IPS-18a (cell line): ENCODE measurements around the gene AMFR.

Experiments used
- H3K27ac ChIP-seq: one replicate; pipeline ENCODE4 v1.5.1; 2013; ENCODE audit warnings: low read length
- H3K27me3 ChIP-seq: one replicate; pipeline ENCODE4 v1.6.1; 2013; ENCODE audit warnings: mild to moderate bottlenecking, low read length; ENCODE audit not compliant: control insufficient read depth, insufficient read depth
- H3K36me3 ChIP-seq: one replicate; pipeline ENCODE4 v1.6.1; 2013; ENCODE audit warnings: low read depth, low read length; ENCODE audit not compliant: control insufficient read depth
- H3K4me1 ChIP-seq: one replicate; pipeline ENCODE4 v1.6.1; 2013; ENCODE audit warnings: low read depth, low read length; ENCODE audit not compliant: control insufficient read depth
- H3K4me3 ChIP-seq: one replicate; pipeline ENCODE4 v1.5.1; 2013; ENCODE audit warnings: low read length
- H3K9ac ChIP-seq: one replicate; pipeline ENCODE4 v1.6.1; 2013; ENCODE audit warnings: mild to moderate bottlenecking, low read length, moderate library complexity
- H3K9me3 ChIP-seq: one replicate; pipeline ENCODE4 v1.6.1; 2013; ENCODE audit warnings: low read depth, low read length; ENCODE audit not compliant: control insufficient read depth

AMFR gene

GRCh38 chr16:56422896-56423441 lies 2.4 kb downstream of the AMFR start:
- H3K27ac ChIP-seq = no peak overlapping the region

DNA sequence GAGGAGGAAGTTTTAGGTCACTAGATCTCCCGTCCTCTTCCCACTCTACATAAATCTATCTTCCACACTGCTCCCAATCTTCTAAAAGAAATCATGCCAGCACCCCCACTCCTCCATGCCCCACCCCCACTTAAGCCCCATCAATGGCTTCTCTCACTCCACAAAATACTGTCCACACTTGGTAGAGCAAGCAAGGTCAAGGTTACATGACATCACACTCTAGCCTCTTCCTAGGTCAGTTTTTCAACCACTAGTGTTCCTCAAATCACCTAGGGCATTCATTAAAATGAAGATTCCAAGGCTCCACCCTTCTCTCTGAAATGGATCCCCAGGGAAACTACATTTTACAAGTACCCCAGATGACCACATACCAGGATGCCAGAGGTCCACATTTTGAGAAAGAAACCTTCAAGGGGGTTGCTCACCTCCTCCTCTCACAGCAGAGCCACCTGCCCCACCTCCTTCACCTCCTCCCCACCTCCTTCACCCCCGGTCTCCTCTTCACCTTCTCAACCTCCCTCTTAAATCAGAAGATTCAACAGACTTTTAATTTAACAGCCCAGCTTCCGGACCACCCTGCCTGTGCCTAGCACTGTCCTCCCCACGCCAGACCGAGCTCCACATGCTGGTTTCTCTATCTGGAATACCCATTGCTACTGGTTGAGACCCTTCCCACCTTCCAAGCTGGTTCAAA lies 3.2 kb downstream of the AMFR start:
- H3K9me3 ChIP-seq = no peaks in the 10 kb centered on the region
- H3K4me1 ChIP-seq = peaks cover 21% of the 10 kb centered on the region
- H3K9ac ChIP-seq = no peak overlapping the region
- no peak overlapping the region for H3K27ac ChIP-seq
- H3K4me3 ChIP-seq = no peak overlapping the region
- H3K36me3 ChIP-seq = no peaks in the 10 kb centered on the region
- peaks cover 34% of the 10 kb centered on the region for H3K27me3 ChIP-seq

More at GRCh38 chr16:56422896-56423441, 2.4 kb downstream of the AMFR start:
- H3K4me1 ChIP-seq = peaks cover 21% of the 10 kb centered on the region
- no peaks in the 10 kb centered on the region for H3K36me3 ChIP-seq
- no peak overlapping the region for H3K9ac ChIP-seq
- H3K4me3 ChIP-seq = no peak overlapping the region
- H3K9me3 ChIP-seq = no peaks in the 10 kb centered on the region
- H3K27me3 ChIP-seq = peaks cover 34% of the 10 kb centered on the region

GRCh38 chr16:56421313-56421712 lies 4.0 kb downstream of the AMFR start:
- Histone ChIP-seq H3K27ac (no peak overlapping the region), H3K36me3 (no peaks in the 10 kb centered on the region), H3K4me3 (no peak overlapping the region), H3K4me1 (peaks cover 21% of the 10 kb centered on the region), H3K9ac (no peak overlapping the region), H3K27me3 (peaks cover 31% of the 10 kb centered on the region), H3K9me3 (no peaks in the 10 kb centered on the region)

DNA sequence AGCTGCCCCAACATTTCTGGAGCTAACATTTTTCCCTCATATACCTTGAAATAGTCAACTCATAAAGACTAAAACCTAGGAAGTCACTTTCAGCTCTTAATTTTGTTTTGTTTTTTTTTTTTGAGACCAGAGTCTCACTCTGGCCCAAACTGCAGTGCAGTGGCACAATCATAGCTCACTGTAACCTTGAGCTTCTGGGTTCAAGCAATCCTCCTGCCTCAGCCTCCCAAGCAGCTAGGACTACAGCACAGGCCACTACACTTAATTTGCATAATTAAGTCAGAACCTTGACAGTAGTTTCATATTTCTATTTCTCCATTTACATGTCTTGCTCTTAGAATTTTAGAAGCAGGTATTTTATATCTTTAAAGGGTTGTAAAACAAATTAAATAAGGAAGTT lies 4.7 kb downstream of the AMFR start:
- Histone ChIP-seq H3K27me3 (peaks cover 26% of the 10 kb centered on the region), H3K36me3 (no peaks in the 10 kb centered on the region), H3K9me3 (no peaks in the 10 kb centered on the region), H3K9ac (no peak overlapping the region), H3K4me3 (no peak overlapping the region), H3K4me1 (peaks cover 21% of the 10 kb centered on the region), H3K27ac (no peak overlapping the region)

- no peak overlapping the region for H3K4me3 ChIP-seq
- no peak overlapping the region for H3K27ac ChIP-seq
- H3K36me3 ChIP-seq = no peaks in the 10 kb centered on the region
- peaks cover 26% of the 10 kb centered on the region for H3K27me3 ChIP-seq
- H3K9me3 ChIP-seq = no peaks in the 10 kb centered on the region
- H3K4me1 ChIP-seq = peaks cover 24% of the 10 kb centered on the region
- H3K9ac ChIP-seq = no peak overlapping the region
These were observed 5.4 kb downstream of the AMFR start for GRCh38 chr16:56419740-56420548.

DNA sequence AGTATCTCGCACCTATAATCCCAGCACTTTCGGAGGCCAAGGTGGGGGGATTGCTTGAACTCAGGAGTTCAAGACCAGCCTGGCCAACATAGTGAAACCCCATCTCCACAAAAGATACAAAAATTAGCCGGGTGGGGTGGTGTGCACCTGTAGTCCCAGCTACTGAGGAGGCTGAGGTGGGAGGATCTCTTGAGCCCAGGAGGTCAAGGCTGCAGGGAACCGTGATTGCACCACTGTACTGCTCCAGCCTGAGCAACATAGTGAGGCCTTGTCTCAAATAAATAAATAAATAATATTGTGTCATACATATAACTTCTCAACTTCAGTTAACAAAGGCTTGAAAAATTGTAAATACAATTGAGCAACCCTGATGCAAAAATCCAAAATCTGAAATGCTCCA lies 8.2 kb downstream of the AMFR start:
- Histone ChIP-seq H3K4me1 (peaks cover 12% of the 10 kb centered on the region), H3K27me3 (peaks cover 3% of the 10 kb centered on the region), H3K9ac (no peak overlapping the region), H3K9me3 (no peaks in the 10 kb centered on the region), H3K27ac (no peak overlapping the region), H3K4me3 (no peak overlapping the region), H3K36me3 (no peaks in the 10 kb centered on the region)

DNA sequence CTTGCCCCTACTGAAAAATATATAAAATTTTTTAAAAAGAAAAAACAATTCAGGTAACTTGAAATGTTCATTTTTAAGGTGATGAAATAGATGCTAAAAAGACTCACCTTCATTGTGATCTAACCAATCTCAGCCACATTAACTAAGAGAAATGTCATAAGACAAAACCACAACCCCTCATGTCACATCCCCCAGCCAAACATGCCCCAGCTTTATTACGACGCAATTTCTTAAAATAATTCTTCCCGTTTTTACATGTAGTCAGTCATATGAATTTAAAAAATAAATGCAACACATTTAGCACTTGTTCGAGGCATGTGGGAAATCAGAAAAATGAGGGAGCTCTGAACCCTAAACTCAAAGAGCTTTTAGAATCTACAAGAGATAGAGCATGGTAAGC lies 9.5 kb downstream of the AMFR start:
- Histone ChIP-seq H3K9ac (no peak overlapping the region), H3K36me3 (no peaks in the 10 kb centered on the region), H3K27me3 (no peaks in the 10 kb centered on the region), H3K9me3 (peaks cover 3% of the 10 kb centered on the region), H3K4me3 (no peak overlapping the region), H3K4me1 (peaks cover 12% of the 10 kb centered on the region), H3K27ac (no peak overlapping the region)

DNA sequence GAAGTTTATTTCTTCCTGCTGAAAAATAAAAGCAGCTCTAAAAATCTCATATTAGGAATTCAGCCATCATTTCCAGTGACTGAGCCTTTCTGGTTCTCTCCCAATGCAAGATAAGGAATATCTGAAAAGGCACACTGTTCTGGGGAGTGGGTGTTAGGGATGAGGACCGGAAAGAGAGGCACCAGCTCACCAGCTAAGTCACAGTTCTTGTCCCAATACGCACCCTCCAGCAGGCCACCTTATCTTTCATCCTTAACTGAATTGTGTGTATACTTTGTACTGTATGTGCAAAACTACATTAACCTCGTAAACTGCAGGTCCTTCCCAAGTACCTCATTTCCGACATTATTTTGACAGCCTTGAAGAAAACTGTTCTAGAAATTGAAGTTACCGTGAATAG lies 11.0 kb downstream of the AMFR start:
- H3K27me3 ChIP-seq = no peaks in the 10 kb centered on the region
- no peak overlapping the region for H3K4me3 ChIP-seq
- no peak overlapping the region for H3K9ac ChIP-seq
- peaks cover 3% of the 10 kb centered on the region for H3K9me3 ChIP-seq
- H3K27ac ChIP-seq = no peak overlapping the region
- H3K36me3 ChIP-seq = no peaks in the 10 kb centered on the region
- H3K4me1 ChIP-seq = peaks cover 7% of the 10 kb centered on the region

DNA sequence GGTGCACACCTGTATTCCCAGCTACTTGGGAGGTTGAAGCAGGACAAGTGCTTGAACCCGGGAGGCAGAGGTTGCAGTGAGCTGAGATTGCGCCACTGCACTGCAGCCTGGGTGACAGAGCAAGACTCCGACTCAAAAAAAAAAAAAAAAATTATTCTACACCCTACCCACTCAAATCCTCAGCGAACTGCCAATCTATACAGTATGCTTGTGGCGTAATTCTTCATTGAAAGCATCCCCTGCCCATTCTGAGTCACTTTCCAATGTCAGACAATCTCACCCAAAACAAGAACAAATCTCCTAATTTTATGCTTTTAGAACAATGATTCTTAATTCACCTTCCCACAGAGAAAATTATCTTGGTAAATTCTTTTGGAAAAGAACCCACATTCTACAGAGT lies 12.0 kb downstream of the AMFR start:
- H3K9ac ChIP-seq = no peak overlapping the region
- H3K4me3 ChIP-seq = no peak overlapping the region
- no peak overlapping the region for H3K27ac ChIP-seq
- H3K36me3 ChIP-seq = peaks cover 4% of the 10 kb centered on the region
- H3K4me1 ChIP-seq = peaks cover 7% of the 10 kb centered on the region
- peaks cover 3% of the 10 kb centered on the region for H3K9me3 ChIP-seq
- H3K27me3 ChIP-seq = no peaks in the 10 kb centered on the region

DNA sequence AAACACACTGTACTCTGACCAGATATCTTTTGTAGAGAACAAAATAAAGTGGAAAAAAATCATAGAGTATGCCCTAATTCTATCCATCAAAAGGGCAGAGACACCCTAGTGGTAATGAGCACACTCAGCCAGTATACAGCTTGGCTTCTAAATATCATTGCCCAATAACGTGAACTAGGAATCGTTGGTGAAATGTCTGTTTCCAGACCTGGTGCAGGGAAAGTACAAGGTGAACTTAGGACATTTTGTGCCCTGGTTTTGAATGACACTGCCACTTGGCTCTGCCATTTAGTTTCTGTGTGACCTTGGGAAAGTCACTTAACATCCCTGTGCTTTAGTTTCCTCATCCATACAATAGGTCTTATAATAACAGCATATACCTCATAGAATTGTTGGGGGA lies 13.7 kb downstream of the AMFR start:
- Histone ChIP-seq H3K4me1 (peaks cover 7% of the 10 kb centered on the region), H3K9ac (no peak overlapping the region), H3K27me3 (no peaks in the 10 kb centered on the region), H3K27ac (no peak overlapping the region), H3K4me3 (no peak overlapping the region), H3K9me3 (peaks cover 3% of the 10 kb centered on the region), H3K36me3 (peaks cover 7% of the 10 kb centered on the region)

- H3K9ac ChIP-seq = no peak overlapping the region
- H3K27ac ChIP-seq = no peak overlapping the region
- peaks cover 3% of the 10 kb centered on the region for H3K9me3 ChIP-seq
- peaks cover 7% of the 10 kb centered on the region for H3K36me3 ChIP-seq
- H3K27me3 ChIP-seq = no peaks in the 10 kb centered on the region
- H3K4me1 ChIP-seq = peaks cover 7% of the 10 kb centered on the region
- H3K4me3 ChIP-seq = no peak overlapping the region
These were observed 14.2 kb downstream of the AMFR start for GRCh38 chr16:56411123-56411522.
